HepG2 (cell line): Measurements from ENCODE around the gene ADARB1. TPM values are rescaled to one million over a fixed set of nuclear protein-coding genes. Genes with fewer than 3 reads are reported as not detected.

Experiments used
- ATAC-seq: fragments of 200-7000 bp; cut with Tn5 transposase; 3 replicates; pipeline ENCODE4 v1.9.1; 2020; ENCODE audit warnings: mild to moderate bottlenecking, moderate library complexity
- BruUV-seq: library from RNA; stranded (reverse); fragments of 400-500 nt; replicated peaks from 2 replicates; lab custom pipeline; 2021; lab: Mats Ljungman, UMichigan
- CTCF ChIA-PET: fragments of 300-600 bp; formaldehyde crosslinking; extraction: SDS; loops from one replicate; lab custom pipeline; 2021; ENCODE audit warnings: low total read pairs, inconsistent platforms, low intra/inter-chr PET ratio; lab: Yijun Ruan, JAX
- POLR2A ChIA-PET: fragments of 350-600 bp; sonication (Branson Sonifier 250); formaldehyde crosslinking; loops from one replicate; lab custom pipeline; 2020; ENCODE audit warnings: antibody characterized with exemption, inconsistent platforms; lab: Yijun Ruan, JAX
- DNase-seq: peaks from one replicate; pipeline ENCODE4 v3.0.0-alpha.2; 2015; ENCODE audit warnings: low spot score
- FAIRE-seq: peaks from 3 replicates; lab custom pipeline; 2011; peaks lifted over from hg19 to GRCh38; lab: Jason Lieb, UNC
- H2AFZ ChIP-seq: one replicate; pipeline ENCODE4 v1.6.1; 2011; ENCODE audit warnings: low read length, inconsistent platforms
- H3K27ac ChIP-seq: fragments of 300-600 bp; 3 replicates; pipeline ENCODE4 v1.8.0; 2011; ENCODE audit warnings: mixed run types, mild to moderate bottlenecking, mixed read lengths, low read length, inconsistent platforms; ENCODE audit not compliant: insufficient read depth; ENCODE audit errors: extremely low read length
- H3K27me3 ChIP-seq, 2 experiments: fragments of 200-600 bp in 1 of 2; 2 replicates in 1 of 2; 3 replicates in 1 of 2; pipeline versions ENCODE4 v1.6.0 to v1.8.0; 2011; ENCODE audit warnings: low read length in 2 of 2, mild to moderate bottlenecking in 2 of 2, moderate library complexity in 2 of 2, inconsistent platforms in 1 of 2; ENCODE audit not compliant: insufficient read depth in 2 of 2, control insufficient read depth in 1 of 2
- H3K36me3 ChIP-seq, 2 experiments: fragments of 200-600 bp in 1 of 2; replicated peaks in 1 of 2; 2 replicates in 1 of 2; 3 replicates in 1 of 2; pipeline versions ENCODE4 v1.5.1 to v1.8.0; 2011; ENCODE audit warnings: low read length in 2 of 2, inconsistent platforms in 1 of 2; ENCODE audit not compliant: insufficient read depth in 2 of 2, control insufficient read depth in 1 of 2
- H3K4me1 ChIP-seq: 2 replicates; pipeline ENCODE4 v1.5.1; 2012; ENCODE audit warnings: low read length, inconsistent platforms; ENCODE audit not compliant: insufficient read depth
- H3K4me2 ChIP-seq: 2 replicates; pipeline ENCODE4 v1.6.0; 2011; ENCODE audit warnings: low read depth, low read length, inconsistent platforms
- H3K4me3 ChIP-seq, 3 experiments: fragments of 200-600 bp in 1 of 3; sonication (generic), shearing (Covaris generic) in 1 of 3; replicated peaks in 1 of 3; 2 replicates each; pipeline ENCODE4 v1.5.1; 2011 to 2016; ENCODE audit warnings: low read length in 3 of 3, inconsistent platforms in 2 of 3, low read depth in 2 of 3, mild to moderate bottlenecking in 2 of 3, control low read depth in 1 of 3, mixed read lengths in 1 of 3; ENCODE audit not compliant: insufficient read depth in 1 of 3
- H3K79me2 ChIP-seq: one replicate; pipeline ENCODE4 v1.6.1; 2011; ENCODE audit warnings: low read length, inconsistent platforms; ENCODE audit not compliant: insufficient read depth
- H3K9ac ChIP-seq: 2 replicates; pipeline ENCODE4 v1.6.0; 2011; ENCODE audit warnings: mild to moderate bottlenecking, low read depth, low read length, inconsistent platforms; ENCODE audit not compliant: insufficient read depth
- H3K9me3 ChIP-seq: 2 replicates; pipeline ENCODE4 v1.5.1; 2012; ENCODE audit warnings: mild to moderate bottlenecking, low read length
- H4K20me1 ChIP-seq: 2 replicates; pipeline ENCODE4 v1.6.0; 2011; ENCODE audit warnings: inconsistent platforms, mild to moderate bottlenecking, low read length, moderate library complexity; ENCODE audit not compliant: insufficient read depth
- GTF3A ChIP-seq: sonication (generic); formaldehyde crosslinking; conservative IDR thresholded peaks from 2 replicates; pipeline ENCODE4 v1.4.0; 2020; ENCODE audit warnings: mild to moderate bottlenecking, missing genetic modification reagents
- HOXA9 ChIP-seq: sonication (generic); formaldehyde crosslinking; IDR thresholded peaks from 2 replicates; pipeline ENCODE4 v1.8.1; 2022; ENCODE audit warnings: missing genetic modification reagents, mild to moderate bottlenecking, moderate library complexity, borderline replicate concordance
- KDM5A ChIP-seq: fragments of 200-600 bp; sonication (generic); IDR thresholded peaks from 2 replicates; pipeline ENCODE4 v1.7.0; 2018; ENCODE audit warnings: antibody characterized with exemption, mild to moderate bottlenecking, low read length, borderline replicate concordance
- MTA1 ChIP-seq: sonication (generic); formaldehyde crosslinking; IDR thresholded peaks from 2 replicates; pipeline ENCODE4 v1.4.0; 2020; ENCODE audit warnings: missing genetic modification reagents, mild to moderate bottlenecking, borderline replicate concordance
- NFYB ChIP-seq: sonication (generic); formaldehyde crosslinking; IDR thresholded peaks from 2 replicates; pipeline ENCODE4 v1.4.0; 2020; ENCODE audit warnings: missing genetic modification reagents
- RBAK ChIP-seq: sonication (generic); formaldehyde crosslinking; IDR thresholded peaks from 2 replicates; pipeline ENCODE4 v1.5.1; 2020; ENCODE audit warnings: mild to moderate bottlenecking, missing genetic modification reagents
- SKI ChIP-seq: fragments of 450-650 bp; IDR thresholded peaks from one replicate; pipeline ENCODE4 v1.6.1; 2018; ENCODE audit warnings: mild to moderate bottlenecking; ENCODE audit not compliant: partially characterized antibody
- SMYD3 ChIP-seq: sonication (generic); formaldehyde crosslinking; IDR thresholded peaks from 2 replicates; pipeline ENCODE4 v1.8.1; 2023; ENCODE audit warnings: mild to moderate bottlenecking, missing genetic modification reagents
- SOX13 ChIP-seq, 3 experiments: fragments of 450-650 bp in 1 of 3; sonication (generic) in 1 of 3; formaldehyde crosslinking in 1 of 3; IDR thresholded peaks in 2 of 3; conservative IDR thresholded peaks in 1 of 3; 2 replicates each; pipeline versions ENCODE4 v1.5.0 to v1.6.1; 2016 to 2020; ENCODE audit warnings: antibody characterized with exemption in 1 of 3, mild to moderate bottlenecking in 1 of 3, missing compliant biosample characterization in 1 of 3, missing genetic modification reagents in 1 of 3, moderate library complexity in 1 of 3
- SP140L ChIP-seq: sonication (generic); formaldehyde crosslinking; IDR thresholded peaks from 2 replicates; pipeline ENCODE4 v1.4.0; 2020; ENCODE audit warnings: missing genetic modification reagents, borderline replicate concordance
- ZBTB7A ChIP-seq: sonication (generic); formaldehyde crosslinking; IDR thresholded peaks from 2 replicates; pipeline ENCODE4 v1.8.0; 2022; ENCODE audit warnings: mild to moderate bottlenecking, missing genetic modification reagents
- ZNF777 ChIP-seq: sonication (generic); formaldehyde crosslinking; IDR thresholded peaks from 2 replicates; pipeline ENCODE4 v1.4.0; 2020; ENCODE audit warnings: missing genetic modification reagents
- ZZZ3 ChIP-seq: sonication (generic); formaldehyde crosslinking; IDR thresholded peaks from 2 replicates; pipeline ENCODE4 v1.4.0; 2020; ENCODE audit warnings: missing genetic modification reagents, mild to moderate bottlenecking, borderline replicate concordance
- WGBS: methylation state at CpG from one replicate; pipeline ENCODE4 v1.1.6; 2017; ENCODE audit warnings: low lambda C conversion rate; 5-methylcytosine and 5-hydroxymethylcytosine counted together
- in situ Hi-C: cut with HindIII; loops from 2 replicates; pipeline ENCODE4 v1.10.0; 2017; ENCODE audit warnings: low pct_unique_long_range_greater_than_20kb; ENCODE audit not compliant: extremely low pct_ligation_motif_present
- intact Hi-C: fragments of 100-400 bp; cut with micrococcal nuclease; formaldehyde crosslinking; loops from one replicate; pipeline ENCODE4 v1.10.0; 2022; ENCODE audit not compliant: unreplicated experiment
- polyA plus RNA-seq, 8 experiments: library from polyadenylated mRNA; depleted of rRNA in 3 of 8; stranded (reverse) in 7 of 8; unstranded in 1 of 8; fragments of >200 nt; fragmentation: Illumina TruSeq in 4 of 8; extraction: Trizol in 4 of 8; gene quantifications; 2 replicates each; pipeline versions ENCODE4 v1.2.1 to v1.2.3, GENCODE V29; 2011 to 2016; ENCODE audit warnings: low read depth in 4 of 8, missing spikeins in 1 of 8, mixed read lengths in 1 of 8; ENCODE audit not compliant: insufficient read depth in 1 of 8
- total RNA-seq, 5 experiments: library from RNA; depleted of rRNA; stranded (reverse); fragments of >200 nt; fragmentation: Illumina TruSeq; extraction: Trizol; gene quantifications; 2 replicates each; pipeline ENCODE4 v1.2.3, GENCODE V29; 2016; ENCODE audit warnings: low read depth in 1 of 5

ADARB1 gene
- total and polyA plus RNA-seq, 2 of the 13 experiments (the other 11 are each of a cell fraction or from before 2014, with no cell fraction given) = 6.6 to 10.0 TPM

- H3K4me3 ChIP-seq = no peak overlapping the region
- CTCF ChIA-PET = no interaction called here
- 13% methylated on average over 2 of the region's 4 CpGs for WGBS
- FAIRE-seq (no peak), DNase-seq (no peak), ATAC-seq (no peak)
- H3K4me1 ChIP-seq = peaks cover 8% of the 10 kb centered on the region
- H3K4me2 ChIP-seq = no peak overlapping the region
- BruUV-seq = no TSS peak
- H3K27me3 ChIP-seq = peaks cover 6 to 43% of the 10 kb centered on the region in 2 experiments; a peak in 3 of 5 replicates
- H3K79me2 ChIP-seq = no peaks in the 10 kb centered on the region
- no peaks in the 10 kb centered on the region for H3K9me3 ChIP-seq
- no peaks in the 10 kb centered on the region for H4K20me1 ChIP-seq
- POLR2A ChIA-PET = no interaction called here
- no peak overlapping the region for H3K9ac ChIP-seq
- in situ Hi-C loops (no loop called here), intact Hi-C loops (no loop called here)
- no peak overlapping the region for H2AFZ ChIP-seq
- no peak for TF ChIP-seq MTA1
- no peak for TF ChIP-seq ZNF777 (CRISPR knock-in tag)
- TF ChIP-seq SOX13 (IDR thresholded peaks at IDR 0.05) = no peak
- no peak for TF ChIP-seq SOX13 (CRISPR knock-in tag; conservative IDR thresholded peaks at IDR 0.05 in 1 of 2, IDR thresholded peaks at IDR 0.05 in 1 of 2)
- no peak for TF ChIP-seq SMYD3
- TF ChIP-seq ZBTB7A (CRISPR knock-in tag) = no peak
- no peak for TF ChIP-seq GTF3A (CRISPR knock-in tag)
- no peak for TF ChIP-seq KDM5A
- no peak for TF ChIP-seq ZZZ3 (CRISPR knock-in tag)
- no peak for TF ChIP-seq HOXA9
- no peak for TF ChIP-seq NFYB (CRISPR knock-in tag)
- TF ChIP-seq SP140L (CRISPR knock-in tag) = no peak
- TF ChIP-seq RBAK = no peak
- no peak for TF ChIP-seq SKI
- no peak overlapping the region for H3K27ac ChIP-seq
- H3K36me3 ChIP-seq = no peaks in the 10 kb centered on the region
These were observed 15.3 kb upstream of the ADARB1 start for GRCh38 chr21:45059121-45059520.
